ENCODE data around the gene PCMTD2. TPM values are rescaled to one million over a fixed set of nuclear protein-coding genes. Genes with fewer than 3 reads are reported as not detected.

The PCMTD2 gene
- total RNA-seq, 1 donor from 2014 or later: 53.4 TPM

DNA sequence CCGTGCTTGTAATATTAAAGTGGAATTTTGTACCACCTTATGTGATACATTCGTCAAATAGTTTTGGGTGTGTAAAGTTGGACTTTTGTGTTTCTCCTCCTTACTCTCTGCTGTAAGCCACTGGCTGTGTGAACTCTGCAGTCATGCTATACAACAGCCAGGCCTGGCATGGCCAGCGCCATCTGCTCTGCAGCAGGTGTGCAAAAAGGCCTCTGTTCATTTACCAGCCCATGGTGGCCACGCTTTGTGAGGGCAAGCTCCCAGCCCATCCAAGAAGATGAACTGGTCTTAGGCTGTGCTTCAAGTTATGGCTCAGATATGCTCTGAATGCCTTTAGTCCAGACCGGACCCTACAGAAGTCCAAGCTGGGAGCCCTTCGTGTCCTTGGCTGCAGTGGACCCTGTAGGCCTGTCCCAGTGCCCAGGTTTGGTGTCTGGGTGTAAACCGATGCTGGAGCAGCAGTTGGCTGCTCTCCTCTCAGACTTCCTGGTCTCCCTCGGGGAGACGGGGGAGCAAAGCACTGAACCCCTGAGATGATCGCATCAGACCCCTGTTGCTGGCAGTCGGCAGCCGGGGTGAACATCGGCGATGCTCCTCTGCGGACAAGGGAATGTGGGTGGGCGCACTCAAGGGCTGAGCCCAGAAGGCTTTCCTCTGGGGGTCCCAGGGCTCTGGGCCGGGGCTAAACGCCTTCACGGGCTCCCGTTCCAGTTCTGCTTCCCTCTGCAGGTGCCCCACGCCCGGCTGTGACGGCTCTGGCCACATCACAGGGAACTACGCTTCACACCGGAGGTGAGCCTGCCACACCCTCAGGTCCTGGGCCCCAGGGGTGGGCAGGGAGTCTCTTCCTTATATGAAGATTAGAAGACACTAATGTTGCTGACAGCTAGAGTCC lies 28.6 kb upstream of the PCMTD2 start:
- no peak for DNase-seq
- no peaks in the 10 kb centered on the region for H3K4me1 Mint-ChIP-seq
- no peaks in the 10 kb centered on the region for H3K9me3 Mint-ChIP-seq
- POLR2A ChIA-PET: no interaction called here
- ATAC-seq (ENCODE audit: low read depth): no peak
- H3K36me3 Mint-ChIP-seq (ENCODE audit: low read depth): no peaks in the 10 kb centered on the region
- intact Hi-C loops (cut with micrococcal nuclease): no loop called here
- peaks cover 4% of the 10 kb centered on the region for H3K27me3 Mint-ChIP-seq
- H3K27ac Mint-ChIP-seq: no peak overlapping the region
- CTCF ChIA-PET: no interaction called here
- no peak overlapping the region for H3K4me3 Mint-ChIP-seq
- TF ChIP-seq, protein P1, sequence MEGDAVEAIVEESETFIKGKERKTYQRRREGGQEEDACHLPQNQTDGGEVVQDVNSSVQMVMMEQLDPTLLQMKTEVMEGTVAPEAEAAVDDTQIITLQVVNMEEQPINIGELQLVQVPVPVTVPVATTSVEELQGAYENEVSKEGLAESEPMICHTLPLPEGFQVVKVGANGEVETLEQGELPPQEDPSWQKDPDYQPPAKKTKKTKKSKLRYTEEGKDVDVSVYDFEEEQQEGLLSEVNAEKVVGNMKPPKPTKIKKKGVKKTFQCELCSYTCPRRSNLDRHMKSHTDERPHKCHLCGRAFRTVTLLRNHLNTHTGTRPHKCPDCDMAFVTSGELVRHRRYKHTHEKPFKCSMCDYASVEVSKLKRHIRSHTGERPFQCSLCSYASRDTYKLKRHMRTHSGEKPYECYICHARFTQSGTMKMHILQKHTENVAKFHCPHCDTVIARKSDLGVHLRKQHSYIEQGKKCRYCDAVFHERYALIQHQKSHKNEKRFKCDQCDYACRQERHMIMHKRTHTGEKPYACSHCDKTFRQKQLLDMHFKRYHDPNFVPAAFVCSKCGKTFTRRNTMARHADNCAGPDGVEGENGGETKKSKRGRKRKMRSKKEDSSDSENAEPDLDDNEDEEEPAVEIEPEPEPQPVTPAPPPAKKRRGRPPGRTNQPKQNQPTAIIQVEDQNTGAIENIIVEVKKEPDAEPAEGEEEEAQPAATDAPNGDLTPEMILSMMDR (IDR thresholded peaks at IDR 0.05): no peak

DNA sequence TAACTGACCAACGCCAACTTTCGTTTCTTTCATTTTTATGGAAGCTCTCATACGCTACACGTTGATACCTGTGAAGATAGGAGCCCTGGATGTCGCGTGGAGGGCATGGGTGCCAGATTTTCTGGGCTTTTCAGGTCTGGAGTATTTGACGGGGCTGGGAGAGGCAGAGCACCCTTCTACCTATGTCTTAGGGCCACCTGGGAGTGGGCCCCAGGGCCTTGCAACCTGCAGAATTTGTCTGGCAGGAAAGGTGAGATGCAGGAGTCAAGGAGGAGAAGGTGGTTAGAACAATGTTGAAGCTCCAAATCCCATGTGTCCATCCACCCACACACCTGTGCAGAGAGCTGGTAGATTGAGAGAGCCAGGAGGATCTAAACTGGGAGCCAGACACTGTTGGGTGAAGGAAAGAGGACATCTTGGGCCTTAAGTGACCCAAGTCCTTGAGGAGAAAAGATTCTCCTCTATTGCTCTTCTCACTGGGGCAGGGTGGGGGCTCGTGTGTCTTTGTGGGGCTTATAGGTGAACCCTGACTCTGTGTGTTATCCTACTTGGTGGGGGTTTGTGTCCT lies 27.4 kb upstream of the PCMTD2 start:
- peaks cover 4% of the 10 kb centered on the region for H3K27me3 Mint-ChIP-seq
- DNase-seq (no peak), ATAC-seq (ENCODE audit: low read depth) (no peak)
- H3K36me3 Mint-ChIP-seq (ENCODE audit: low read depth): no peaks in the 10 kb centered on the region
- H3K4me3 Mint-ChIP-seq: no peak overlapping the region
- ChIA-PET POLR2A (no interaction called here), CTCF (no interaction called here)
- TF ChIP-seq, protein P1 (IDR thresholded peaks at IDR 0.05): no peak
- no peak overlapping the region for H3K27ac Mint-ChIP-seq
- H3K9me3 Mint-ChIP-seq: no peaks in the 10 kb centered on the region
- intact Hi-C loops (cut with micrococcal nuclease): no loop called here
- H3K4me1 Mint-ChIP-seq: no peaks in the 10 kb centered on the region

DNA sequence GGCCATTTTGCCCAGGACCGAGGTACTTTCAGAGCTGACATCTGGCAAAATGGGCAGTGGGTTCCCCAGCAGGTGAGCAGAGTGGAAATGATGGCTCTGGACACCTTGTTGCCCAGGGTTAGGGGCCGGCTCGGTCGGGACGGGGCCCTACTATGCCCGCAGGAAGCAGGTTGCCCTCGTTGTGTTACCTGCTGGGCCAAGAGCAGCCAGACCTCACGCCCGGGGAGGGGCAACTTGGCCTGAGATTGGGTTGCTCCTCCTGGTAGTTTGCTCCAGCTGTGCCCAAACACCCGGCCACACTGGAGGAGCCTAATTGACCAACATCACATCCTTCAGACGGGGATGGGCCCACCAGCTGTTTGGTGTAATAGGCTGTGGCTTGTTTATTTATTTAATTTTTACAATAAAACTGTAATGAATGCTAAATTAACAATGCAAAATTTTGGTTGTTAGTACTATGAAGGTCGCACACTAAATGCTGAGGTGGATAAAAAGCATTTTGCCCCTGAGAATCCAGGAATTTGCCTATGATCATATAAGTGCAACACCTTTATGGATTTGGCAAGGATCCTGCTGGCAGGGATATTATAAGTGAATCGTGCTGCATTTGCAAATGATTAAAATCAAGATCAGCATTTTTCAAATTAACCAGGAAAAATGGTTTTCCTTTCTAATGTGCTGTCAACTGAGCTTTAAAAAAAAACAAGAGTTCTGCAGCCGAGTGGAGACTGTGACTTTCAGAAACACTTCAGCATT lies 26.6 kb upstream of the PCMTD2 start:
- POLR2A ChIA-PET: no interaction called here
- intact Hi-C loops (cut with micrococcal nuclease): no loop called here
- H3K9me3 Mint-ChIP-seq: no peaks in the 10 kb centered on the region
- CTCF ChIA-PET: no interaction called here
- TF ChIP-seq, protein P1 (IDR thresholded peaks at IDR 0.05): no peak
- peaks cover 5% of the 10 kb centered on the region for H3K4me1 Mint-ChIP-seq
- H3K4me3 Mint-ChIP-seq: no peak overlapping the region
- no peak for ATAC-seq (ENCODE audit: low read depth)
- no peak for DNase-seq
- no peaks in the 10 kb centered on the region for H3K36me3 Mint-ChIP-seq (ENCODE audit: low read depth)
- no peak overlapping the region for H3K27ac Mint-ChIP-seq
- peaks cover 4% of the 10 kb centered on the region for H3K27me3 Mint-ChIP-seq

DNA sequence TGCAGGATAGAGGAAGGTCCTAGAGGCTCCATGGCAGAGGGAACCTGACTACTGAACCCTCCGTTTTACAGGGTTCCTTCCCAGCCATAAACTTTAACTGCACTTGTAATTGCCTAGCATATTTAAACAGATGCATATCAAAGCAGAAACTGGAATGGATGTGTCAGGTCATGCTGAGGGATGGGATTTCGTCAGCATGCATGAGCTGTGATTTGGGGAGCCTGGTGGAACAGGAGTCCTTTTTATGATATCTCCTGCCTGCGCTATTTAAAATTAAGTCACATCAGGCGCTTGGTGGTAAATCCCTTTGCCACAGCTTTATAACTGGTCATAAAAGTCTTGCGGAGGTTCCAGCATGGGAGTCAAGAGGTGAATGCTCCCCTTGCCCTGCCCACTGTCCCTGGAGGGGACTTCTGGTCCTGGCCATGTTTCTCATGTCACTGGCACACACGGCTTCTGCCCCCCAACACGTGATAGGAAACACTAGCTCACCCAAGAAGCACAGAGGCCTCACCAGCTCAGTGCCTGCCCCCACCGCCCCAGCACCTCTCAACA lies 26.0 kb upstream of the PCMTD2 start:
- Mint-ChIP-seq H3K4me3 (no peak overlapping the region), H3K9me3 (no peaks in the 10 kb centered on the region), H3K4me1 (peaks cover 5% of the 10 kb centered on the region), H3K27ac (no peak overlapping the region), H3K27me3 (peaks cover 4% of the 10 kb centered on the region), H3K36me3 (ENCODE audit: low read depth) (no peaks in the 10 kb centered on the region)
- TF ChIP-seq, protein P1 (IDR thresholded peaks at IDR 0.05): no peak
- intact Hi-C loops (cut with micrococcal nuclease): no loop called here
- ChIA-PET CTCF (no interaction called here), POLR2A (no interaction called here)
- DNase-seq: no peak
- ATAC-seq (ENCODE audit: low read depth): no peak
